ENCODE measurements around the gene MTM1.

- TF ChIP-seq CTCF (conservative IDR thresholded peaks at IDR 0.05; ENCODE audit: low read depth in 2 of 2), result no peak
- no peak for TF ChIP-seq EZH2phosphoT487 (IDR thresholded peaks at IDR 0.05; ENCODE audit: unreplicated experiment)
- TF ChIP-seq STAT1 (IDR thresholded peaks at IDR 0.05; ENCODE audit: unreplicated experiment), result no peak
- TF ChIP-seq POLR2AphosphoS5 (IDR thresholded peaks at IDR 0.05; ENCODE audit: low read depth), result no peak
- TF ChIP-seq EZH2 (IDR thresholded peaks at IDR 0.05; ENCODE audit: low read depth, unreplicated experiment), result no peak
- TF ChIP-seq REST (IDR thresholded peaks at IDR 0.05; ENCODE audit: unreplicated experiment), result no peak
- no peak for TF ChIP-seq ETS1 (IDR thresholded peaks at IDR 0.05)
- no peak for TF ChIP-seq ZNF114 (CRISPR knock-in tag; IDR thresholded peaks at IDR 0.05)
Observed at GRCh38 chrX:150651906-150652305, 83.5 kb downstream of the MTM1 start.
